HEK293T (cell line): ENCODE results near the gene RAMP3.

Experiments used
- BHLHE40 ChIP-seq: fragments of 450-650 bp; IDR thresholded peaks from 2 replicates; pipeline ENCODE4 v1.6.1; 2016; ENCODE audit warnings: mild to moderate bottlenecking, moderate library complexity, borderline replicate concordance
- FOXM1 ChIP-seq: fragments of 450-650 bp; IDR thresholded peaks from 2 replicates; pipeline ENCODE4 v1.6.1; 2017; ENCODE audit warnings: mild to moderate bottlenecking, borderline replicate concordance
- HDGF ChIP-seq: fragments of 450-650 bp; IDR thresholded peaks from 2 replicates; pipeline ENCODE4 v1.6.1; 2017; ENCODE audit warnings: antibody characterized with exemption, borderline replicate concordance
- L3MBTL2 ChIP-seq: fragments of 450-650 bp; conservative IDR thresholded peaks from 2 replicates; pipeline ENCODE4 v1.6.1; 2016; ENCODE audit warnings: mild to moderate bottlenecking
- SP1 ChIP-seq: fragments of 450-650 bp; IDR thresholded peaks from 2 replicates; pipeline ENCODE4 v1.6.1; 2017
- TARDBP ChIP-seq: fragments of 450-650 bp; IDR thresholded peaks from 2 replicates; pipeline ENCODE4 v1.6.1; 2016
- ZNF384 ChIP-seq: fragments of 450-650 bp; IDR thresholded peaks from 2 replicates; pipeline ENCODE4 v1.6.1; 2016

GRCh38 chr7:45196374-45196773, 38.8 kb downstream of the RAMP3 start:
- TF ChIP-seq HDGF (no peak), L3MBTL2 (no peak), BHLHE40 (no peak), SP1 (no peak), ZNF384 (no peak), TARDBP (no peak), FOXM1 (no peak)
